ENCODE measurements around the gene AURKA. TPM values are rescaled to one million over a fixed set of nuclear protein-coding genes. Genes with fewer than 3 reads are reported as not detected.

Gene AURKA
- total RNA-seq, 1 donor from 2014 or later = 12.4 TPM

DNA sequence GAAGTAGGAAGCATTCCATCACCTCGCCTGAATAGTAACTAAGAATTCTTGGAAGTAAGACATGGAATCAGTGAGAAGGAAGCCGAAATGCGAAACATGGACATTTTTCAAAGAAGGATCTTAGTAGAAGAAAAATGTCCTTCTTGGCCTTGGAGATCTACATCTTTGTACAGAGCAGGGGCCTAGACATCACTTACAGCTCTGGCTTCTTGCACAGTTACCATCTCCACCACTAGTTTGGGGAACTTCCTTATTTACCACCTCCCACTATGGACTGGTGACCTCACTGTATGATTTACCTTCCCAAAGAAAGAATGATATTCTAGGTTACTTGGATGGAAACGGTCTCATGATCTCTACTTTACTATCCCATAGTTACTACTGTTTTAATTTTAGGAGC lies 35.8 kb upstream of the AURKA start:
- Mint-ChIP-seq H3K4me1 (ENCODE audit: low read depth, unreplicated experiment) (no peaks in the 10 kb centered on the region), H3K27ac (ENCODE audit: unreplicated experiment) (no peak overlapping the region), H3K4me3 (ENCODE audit: unreplicated experiment) (no peak overlapping the region), H3K9me3 (ENCODE audit: unreplicated experiment) (no peaks in the 10 kb centered on the region), H3K36me3 (ENCODE audit: unreplicated experiment) (no peaks in the 10 kb centered on the region), H3K27me3 (ENCODE audit: unreplicated experiment) (peaks cover 6% of the 10 kb centered on the region)
- TF ChIP-seq, protein P1, sequence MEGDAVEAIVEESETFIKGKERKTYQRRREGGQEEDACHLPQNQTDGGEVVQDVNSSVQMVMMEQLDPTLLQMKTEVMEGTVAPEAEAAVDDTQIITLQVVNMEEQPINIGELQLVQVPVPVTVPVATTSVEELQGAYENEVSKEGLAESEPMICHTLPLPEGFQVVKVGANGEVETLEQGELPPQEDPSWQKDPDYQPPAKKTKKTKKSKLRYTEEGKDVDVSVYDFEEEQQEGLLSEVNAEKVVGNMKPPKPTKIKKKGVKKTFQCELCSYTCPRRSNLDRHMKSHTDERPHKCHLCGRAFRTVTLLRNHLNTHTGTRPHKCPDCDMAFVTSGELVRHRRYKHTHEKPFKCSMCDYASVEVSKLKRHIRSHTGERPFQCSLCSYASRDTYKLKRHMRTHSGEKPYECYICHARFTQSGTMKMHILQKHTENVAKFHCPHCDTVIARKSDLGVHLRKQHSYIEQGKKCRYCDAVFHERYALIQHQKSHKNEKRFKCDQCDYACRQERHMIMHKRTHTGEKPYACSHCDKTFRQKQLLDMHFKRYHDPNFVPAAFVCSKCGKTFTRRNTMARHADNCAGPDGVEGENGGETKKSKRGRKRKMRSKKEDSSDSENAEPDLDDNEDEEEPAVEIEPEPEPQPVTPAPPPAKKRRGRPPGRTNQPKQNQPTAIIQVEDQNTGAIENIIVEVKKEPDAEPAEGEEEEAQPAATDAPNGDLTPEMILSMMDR (IDR thresholded peaks at IDR 0.05; ENCODE audit: partially characterized antibody, unreplicated experiment) = no peak
- DNase-seq = no peak

DNA sequence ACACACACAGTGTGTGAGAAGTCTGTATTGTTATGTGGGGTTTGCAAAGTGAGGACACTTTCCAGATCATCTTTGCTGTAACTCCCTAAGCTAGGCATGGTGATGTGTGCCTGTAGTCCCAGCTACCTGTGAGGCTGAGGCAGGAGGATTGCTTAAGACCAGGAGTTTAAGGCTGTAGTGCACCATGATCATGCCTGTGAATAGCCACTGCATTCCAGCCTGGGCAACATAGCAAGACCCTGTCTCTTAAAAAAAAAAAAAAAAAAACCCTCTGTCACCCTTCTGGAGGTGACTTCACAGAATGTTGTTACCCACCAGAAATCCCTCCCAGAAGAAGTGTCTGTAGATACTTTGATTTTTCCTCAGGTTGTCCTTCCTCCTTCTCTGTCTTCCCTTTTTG lies 34.9 kb upstream of the AURKA start:
- H3K9me3 Mint-ChIP-seq (ENCODE audit: unreplicated experiment) = no peaks in the 10 kb centered on the region
- H3K4me1 Mint-ChIP-seq (ENCODE audit: low read depth, unreplicated experiment) = no peaks in the 10 kb centered on the region
- TF ChIP-seq, protein P1 (IDR thresholded peaks at IDR 0.05; ENCODE audit: partially characterized antibody, unreplicated experiment) = no peak
- H3K27me3 Mint-ChIP-seq (ENCODE audit: unreplicated experiment) = peaks cover 10% of the 10 kb centered on the region
- no peak for DNase-seq
- no peak overlapping the region for H3K4me3 Mint-ChIP-seq (ENCODE audit: unreplicated experiment)
- H3K36me3 Mint-ChIP-seq (ENCODE audit: unreplicated experiment) = no peaks in the 10 kb centered on the region
- no peak overlapping the region for H3K27ac Mint-ChIP-seq (ENCODE audit: unreplicated experiment)

DNA sequence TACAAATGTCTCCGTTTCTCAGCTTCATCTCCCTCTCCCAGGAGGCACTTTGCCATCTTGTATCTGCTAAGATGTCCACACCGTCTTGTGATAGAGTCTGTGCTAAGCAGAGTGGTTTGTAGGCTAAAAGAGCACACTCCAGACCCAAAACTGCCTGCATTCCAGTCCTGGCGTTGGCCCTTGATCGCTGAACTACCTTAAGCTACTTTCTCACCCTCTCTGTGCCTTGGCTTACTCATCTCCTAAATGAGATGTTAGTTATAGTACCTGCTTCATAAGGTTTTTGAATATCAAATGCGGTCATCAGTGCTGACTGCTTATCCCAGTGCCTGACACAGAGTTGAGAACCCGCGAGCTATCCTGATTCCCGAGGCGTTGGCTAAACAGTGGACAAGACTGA lies 34.0 kb upstream of the AURKA start:
- no peak overlapping the region for H3K4me3 Mint-ChIP-seq (ENCODE audit: unreplicated experiment)
- H3K4me1 Mint-ChIP-seq (ENCODE audit: low read depth, unreplicated experiment) = no peaks in the 10 kb centered on the region
- H3K27me3 Mint-ChIP-seq (ENCODE audit: unreplicated experiment) = peaks cover 10% of the 10 kb centered on the region
- H3K27ac Mint-ChIP-seq (ENCODE audit: unreplicated experiment) = no peak overlapping the region
- TF ChIP-seq, protein P1 (IDR thresholded peaks at IDR 0.05; ENCODE audit: partially characterized antibody, unreplicated experiment) = no peak
- DNase-seq = no peak
- no peaks in the 10 kb centered on the region for H3K36me3 Mint-ChIP-seq (ENCODE audit: unreplicated experiment)
- H3K9me3 Mint-ChIP-seq (ENCODE audit: unreplicated experiment) = no peaks in the 10 kb centered on the region

DNA sequence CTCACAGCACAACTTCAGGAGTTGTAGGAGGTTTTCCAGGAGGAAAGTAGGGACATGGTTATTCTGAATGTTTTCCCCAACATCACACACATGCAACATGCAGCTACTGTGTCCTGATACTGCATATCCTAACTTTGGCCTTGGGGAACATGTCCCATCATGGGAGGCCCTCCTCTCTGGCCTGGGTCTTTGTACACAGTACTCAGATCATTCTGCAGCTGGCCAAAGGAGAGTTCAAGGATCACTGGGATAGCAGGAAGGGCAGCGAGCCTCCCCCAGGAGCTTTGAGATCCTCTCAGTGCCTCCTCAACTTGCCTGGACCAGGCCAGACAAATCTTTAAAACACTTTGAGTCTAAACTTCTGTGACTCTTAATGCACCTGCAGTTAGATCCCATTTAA lies 32.9 kb upstream of the AURKA start:
- Mint-ChIP-seq H3K27ac (ENCODE audit: unreplicated experiment) (no peak overlapping the region), H3K27me3 (ENCODE audit: unreplicated experiment) (peaks cover 8% of the 10 kb centered on the region)

DNA sequence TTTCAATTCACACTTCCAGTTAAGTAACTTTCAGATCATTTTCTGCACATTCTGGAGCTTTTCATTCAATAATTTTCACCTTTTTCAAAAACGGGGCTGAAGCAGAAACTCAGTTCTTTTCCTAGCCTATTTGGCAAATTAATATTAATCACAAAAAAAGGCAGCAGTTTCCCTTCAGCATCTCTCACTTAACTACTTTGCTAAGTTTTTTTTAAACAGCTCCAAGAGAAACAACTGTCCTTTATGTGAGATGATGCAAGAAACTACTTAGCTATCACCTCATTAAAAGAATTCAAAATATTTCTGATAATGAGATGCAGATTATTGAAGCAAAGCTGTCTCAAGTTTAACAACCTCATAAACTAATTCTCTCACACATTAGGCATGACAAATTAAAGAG lies 31.9 kb upstream of the AURKA start:
- H3K9me3 Mint-ChIP-seq (ENCODE audit: unreplicated experiment) = peaks cover 1% of the 10 kb centered on the region
- no peak overlapping the region for H3K27ac Mint-ChIP-seq (ENCODE audit: unreplicated experiment)
- H3K27me3 Mint-ChIP-seq (ENCODE audit: unreplicated experiment) = peaks cover 4% of the 10 kb centered on the region
- DNase-seq = no peak
- H3K4me3 Mint-ChIP-seq (ENCODE audit: unreplicated experiment) = no peak overlapping the region
- no peaks in the 10 kb centered on the region for H3K4me1 Mint-ChIP-seq (ENCODE audit: low read depth, unreplicated experiment)
- H3K36me3 Mint-ChIP-seq (ENCODE audit: unreplicated experiment) = no peaks in the 10 kb centered on the region
- TF ChIP-seq, protein P1 (IDR thresholded peaks at IDR 0.05; ENCODE audit: partially characterized antibody, unreplicated experiment) = no peak

More for the DNA sequence above, 32.9 kb upstream of the AURKA start:
- no peak overlapping the region for H3K4me3 Mint-ChIP-seq (ENCODE audit: unreplicated experiment)
- no peaks in the 10 kb centered on the region for H3K4me1 Mint-ChIP-seq (ENCODE audit: low read depth, unreplicated experiment)
- TF ChIP-seq, protein P1 (IDR thresholded peaks at IDR 0.05; ENCODE audit: partially characterized antibody, unreplicated experiment) = no peak
- no peaks in the 10 kb centered on the region for H3K36me3 Mint-ChIP-seq (ENCODE audit: unreplicated experiment)
- no peaks in the 10 kb centered on the region for H3K9me3 Mint-ChIP-seq (ENCODE audit: unreplicated experiment)
- DNase-seq = no peak
